NCI-H1436 (cell line): ENCODE data around the gene KLRC3.
A peak's percentile ranks its signal among the peaks of the same experiment; 100 is the strongest.
"Not testable (repeated sequence)": the region's sequence is repeated elsewhere in the genome, so short reads cannot be mapped to it uniquely, and the experiment has no call there.

ENCODE experiments used
- DNase-seq: peaks from one replicate; lab custom pipeline; 2025; lab: John Stamatoyannopoulos, UW

KLRC3 gene

GRCh38 chr12:10368206-10369171 is 51.9 kb downstream of the KLRC3 start:
- no peak for DNase-seq

DNA sequence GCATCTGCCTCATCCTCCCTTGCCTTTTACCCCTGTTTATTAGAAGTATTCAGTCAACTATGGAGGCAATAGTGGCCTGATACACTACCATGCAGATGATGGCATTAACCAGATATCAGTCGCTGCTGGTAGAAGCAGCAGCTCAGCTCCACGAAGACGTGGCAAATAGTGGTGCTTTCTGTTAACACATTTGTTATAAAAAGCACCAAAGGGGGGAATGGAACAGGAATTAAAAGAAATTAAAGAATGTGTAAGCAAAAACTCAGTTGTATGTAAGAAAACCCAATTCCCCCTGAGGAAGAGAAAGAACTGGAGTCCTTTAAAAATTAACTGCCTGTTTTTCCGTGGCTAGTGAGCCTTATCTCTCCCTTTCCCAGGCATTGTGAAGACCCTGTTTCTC is 52.7 kb downstream of the KLRC3 start:
- not testable (repeated sequence) for DNase-seq

- DNase-seq, result no peak
Observed at GRCh38 chr12:10366875-10367274, 53.5 kb downstream of the KLRC3 start.

DNA sequence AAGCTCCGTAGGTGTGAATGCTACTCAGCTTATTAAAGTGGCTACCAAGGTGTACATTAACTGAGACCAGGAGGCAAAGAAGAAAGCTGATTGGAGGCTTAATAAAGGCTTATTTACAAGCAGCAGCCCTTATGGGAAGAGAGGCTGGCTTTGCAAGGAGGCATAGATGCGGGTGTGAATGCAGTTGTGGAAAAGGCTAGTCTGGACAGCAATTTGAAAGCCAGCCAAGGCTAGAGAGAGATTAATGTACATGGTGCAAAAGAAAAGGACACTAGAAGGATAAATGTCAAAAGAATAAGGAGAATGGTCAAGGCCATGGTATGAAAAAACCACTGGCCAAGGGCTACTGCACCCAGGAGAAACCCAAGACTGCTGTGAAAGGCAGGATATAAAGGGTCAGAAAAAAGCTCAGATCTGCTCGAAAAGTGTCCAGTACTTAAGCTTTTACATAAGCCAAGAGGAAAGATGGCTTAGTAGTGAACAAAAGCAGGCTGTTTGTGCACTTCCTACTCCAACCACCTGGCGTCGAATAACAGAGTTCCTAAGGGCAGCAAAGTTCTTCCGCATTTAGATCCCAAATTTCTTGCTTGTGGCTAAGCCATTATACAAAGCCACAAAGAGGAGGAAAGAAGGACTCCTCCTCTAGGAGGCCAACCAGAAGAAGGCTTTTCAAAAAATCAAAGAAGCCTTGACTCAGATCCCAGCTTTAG is 54.5 kb downstream of the KLRC3 start:
- no peak for DNase-seq

DNA sequence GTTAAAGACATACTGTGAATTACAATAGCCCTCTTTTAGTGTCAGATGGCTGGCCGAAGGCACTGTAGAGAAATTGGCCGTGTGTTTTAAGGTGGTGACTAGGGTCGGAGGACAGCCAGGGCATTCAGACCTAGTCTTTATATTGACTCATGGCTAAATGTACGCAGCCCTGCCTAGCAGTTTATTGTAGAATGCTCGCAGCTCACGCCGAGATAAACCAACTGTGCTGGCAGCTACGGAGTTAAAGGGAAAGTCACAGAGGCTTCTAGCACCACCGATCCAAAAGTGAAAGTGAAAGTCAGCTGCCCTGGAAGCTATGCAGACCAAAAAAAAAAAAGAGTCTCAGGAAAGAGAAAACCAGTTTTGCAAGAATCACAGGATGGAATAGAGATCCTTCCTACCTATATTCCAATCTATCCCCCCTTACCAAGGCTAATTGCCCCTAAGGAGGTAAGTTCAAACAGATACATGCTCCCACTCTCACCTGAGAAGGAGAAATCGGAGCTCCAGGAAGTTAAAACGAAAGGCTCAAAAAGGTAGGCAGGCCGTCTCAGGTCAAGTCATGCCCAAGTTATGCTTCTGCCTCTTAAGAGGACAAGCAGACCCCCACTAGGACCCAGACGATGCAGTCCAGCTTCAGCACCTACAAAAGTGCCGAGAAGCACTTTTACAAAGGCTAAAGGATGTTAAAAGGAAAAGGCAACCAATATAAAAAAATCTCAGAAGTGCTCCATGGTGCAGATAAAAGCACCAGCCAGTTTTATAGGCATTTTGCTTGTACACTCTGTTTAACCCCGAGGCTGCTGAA is 55.4 kb downstream of the KLRC3 start:
- DNase-seq, result peak; percentile 72

DNA sequence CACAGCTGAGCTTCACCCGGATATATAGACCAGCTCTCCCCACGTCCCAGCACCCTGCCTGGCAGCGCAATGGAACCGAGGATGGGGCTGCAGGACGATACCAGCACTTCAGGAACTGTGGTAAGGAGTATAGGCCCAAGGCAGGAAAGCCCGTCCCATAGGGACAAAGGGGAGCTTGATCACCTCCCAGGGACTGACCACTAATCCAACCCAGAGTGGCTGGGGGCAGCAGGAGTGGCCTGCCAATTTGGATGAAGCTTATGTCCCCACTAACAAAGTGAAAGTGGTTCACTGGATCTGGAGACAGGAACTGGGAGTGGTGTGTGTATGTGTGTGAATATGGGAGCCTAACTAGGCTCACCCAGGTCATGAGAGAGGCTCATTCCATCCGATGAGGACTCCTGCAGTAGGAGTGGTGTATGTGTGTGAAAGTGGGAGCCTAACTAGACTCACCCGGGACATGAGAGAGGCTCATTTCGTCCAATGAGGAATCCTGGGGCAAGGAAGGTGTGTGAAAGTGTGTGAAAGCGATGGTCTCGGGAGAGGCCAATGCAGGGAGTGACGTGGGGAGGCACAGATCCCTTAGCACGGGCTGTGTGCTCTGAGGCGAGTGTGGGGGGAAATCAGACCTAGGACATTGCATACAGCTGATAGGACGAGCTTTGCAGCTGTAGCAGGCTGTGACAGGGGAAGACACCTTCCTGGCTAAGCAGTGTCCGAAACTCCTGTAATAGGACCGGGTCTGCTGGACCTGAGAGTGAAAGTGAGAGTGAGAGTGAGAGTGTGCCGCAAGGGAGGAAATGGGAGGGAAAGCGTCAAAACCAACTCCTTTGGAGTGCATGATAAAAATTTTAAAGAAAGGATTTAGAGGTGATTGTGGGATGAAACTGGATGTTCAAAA is 56.2 kb downstream of the KLRC3 start:
- peak; percentile 1 for DNase-seq

DNA sequence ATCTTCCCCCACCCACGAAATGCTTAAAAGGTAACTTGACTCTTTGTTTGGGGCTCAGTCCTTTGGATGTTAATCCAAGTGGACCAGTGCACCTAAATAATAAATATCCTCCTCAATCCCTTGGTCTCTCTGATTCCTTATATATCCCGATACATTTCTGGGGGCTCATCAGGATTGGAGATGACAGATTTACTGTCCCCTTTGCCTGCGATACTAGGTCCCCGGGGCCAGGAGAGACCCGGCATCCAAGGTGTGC is 56.8 kb downstream of the KLRC3 start:
- no peak for DNase-seq

DNA sequence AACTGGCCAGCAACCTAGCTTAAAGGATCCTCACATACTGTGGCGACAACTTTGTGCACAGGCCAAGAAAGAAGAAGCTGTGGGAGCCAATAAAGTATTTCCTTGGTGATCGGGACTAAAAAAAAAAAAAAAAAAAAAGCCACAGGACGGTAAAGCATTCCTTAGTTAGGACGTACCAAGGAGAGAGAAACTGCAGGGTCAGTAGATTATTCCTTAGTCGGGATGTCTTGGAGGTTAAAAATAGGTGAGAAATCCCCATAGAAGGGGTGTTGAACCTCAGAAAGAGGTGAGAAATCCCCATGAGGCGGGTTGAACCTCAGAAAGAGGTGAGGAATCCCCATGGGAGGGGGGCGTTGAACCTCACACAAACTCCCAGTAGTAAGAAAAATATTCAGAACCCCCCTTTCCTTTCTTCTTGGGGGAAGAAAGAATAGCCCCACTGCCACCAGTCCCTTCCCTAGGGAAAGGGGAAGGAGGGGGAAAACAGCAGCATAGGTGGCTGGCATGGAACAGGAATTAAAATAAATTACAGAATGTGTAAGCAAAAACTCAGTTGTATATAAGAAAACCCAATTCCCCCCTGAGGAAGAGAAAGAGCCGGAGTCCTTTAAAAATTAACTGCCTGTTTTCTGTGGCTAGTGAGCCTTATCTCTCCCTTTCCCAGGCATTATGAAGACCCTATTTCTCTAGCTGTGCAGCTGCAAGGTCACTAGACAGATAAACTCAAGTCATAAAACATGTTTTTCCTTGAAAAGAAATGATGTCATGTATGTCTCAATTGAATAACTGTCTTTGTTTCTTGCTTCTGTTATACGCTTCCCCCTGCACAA is 57.4 kb downstream of the KLRC3 start:
- DNase-seq, result no peak

DNA sequence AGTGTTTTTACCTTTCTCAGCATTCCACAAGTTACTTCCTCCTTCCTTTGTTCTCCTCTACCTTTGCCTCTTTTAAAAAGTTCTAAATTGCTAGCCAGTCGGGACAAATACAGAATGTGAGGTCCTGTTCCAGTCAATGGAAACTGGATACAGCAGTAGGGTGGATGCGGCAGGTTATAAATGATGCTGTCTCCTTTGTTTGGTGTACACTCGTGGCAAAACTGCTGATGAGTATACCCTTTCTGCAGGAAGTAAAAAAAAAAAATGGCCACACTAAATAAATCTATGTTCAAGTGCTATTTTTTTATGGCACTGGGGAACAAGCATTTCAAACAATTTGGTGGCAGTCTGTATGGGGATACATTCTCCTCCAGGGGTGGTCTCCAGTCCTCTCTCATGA is 58.1 kb downstream of the KLRC3 start:
- no peak for DNase-seq
